HG03460 (cell line): ENCODE results near the gene HTR3D.
"Not testable (repeated sequence)": the region's sequence is repeated elsewhere in the genome, so short reads cannot be mapped to it uniquely, and the experiment has no call there.

Experiments used
- ATAC-seq: cut with Tn5 transposase; IDR thresholded peaks from one replicate; pipeline ENCODE4 v1.9.1; 2021; ENCODE audit not compliant: unreplicated experiment

HTR3D gene

DNA sequence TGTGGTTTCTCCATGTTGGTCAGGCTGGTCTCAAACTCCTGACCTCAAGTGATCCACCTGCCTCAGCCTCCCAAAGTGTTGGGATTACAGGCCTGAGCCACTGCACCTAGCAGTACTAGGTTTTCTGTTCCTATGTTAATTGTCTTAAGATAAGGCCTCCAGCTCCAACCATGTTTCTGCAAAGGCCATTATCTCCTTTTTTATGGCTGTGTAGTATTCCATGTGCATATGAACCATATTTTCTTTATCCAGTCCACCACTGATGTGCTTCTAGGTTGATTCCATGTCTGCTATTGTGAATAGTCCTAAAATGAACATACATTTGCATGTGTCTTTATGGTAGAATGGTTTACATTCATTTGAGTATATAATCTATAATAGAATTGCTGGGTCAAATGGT is 31.1 kb downstream of the HTR3D start:
- no peak for ATAC-seq

DNA sequence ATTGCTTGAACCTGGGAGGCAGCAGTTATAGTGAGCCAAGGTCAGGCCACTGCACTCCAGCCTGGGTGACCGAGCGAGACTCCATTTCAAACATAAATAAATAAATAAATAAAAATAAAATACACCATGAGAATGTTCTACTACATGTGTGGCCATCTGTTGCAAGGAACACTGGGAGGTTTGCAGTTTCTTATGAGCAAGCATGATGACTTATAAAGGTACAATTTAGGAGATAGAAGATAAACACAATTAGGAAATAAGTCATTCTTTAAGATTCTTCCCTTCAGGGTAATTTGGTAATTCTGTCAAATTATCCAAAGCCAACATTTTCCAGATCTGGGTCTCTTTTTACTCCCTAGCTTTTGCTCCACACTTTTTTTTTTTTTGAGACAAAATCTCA is 34.7 kb downstream of the HTR3D start:
- ATAC-seq: no peak

DNA sequence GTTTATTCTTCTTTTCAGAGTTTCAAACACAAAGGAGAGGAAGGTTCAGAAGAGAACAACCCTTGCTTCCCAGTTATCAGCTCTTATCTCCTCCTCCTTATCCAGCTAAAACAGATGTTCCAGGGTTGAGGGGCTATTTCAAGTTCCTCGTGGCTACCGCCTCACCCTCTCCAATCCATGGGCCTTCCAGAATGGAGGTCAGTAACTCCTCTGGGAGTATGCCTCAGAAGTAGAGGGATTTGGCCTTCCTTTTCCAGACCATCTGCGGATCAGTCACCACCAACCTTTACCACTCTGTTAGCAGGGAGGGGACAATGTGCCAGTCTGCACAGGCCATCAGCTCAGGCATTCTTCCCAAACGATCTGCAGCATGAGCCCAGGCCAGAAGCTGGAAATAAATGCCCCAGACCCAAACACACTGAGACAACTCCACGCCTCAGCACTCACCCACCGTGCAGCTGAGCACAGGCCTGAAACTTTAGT is 36.1 kb downstream of the HTR3D start:
- no peak for ATAC-seq

DNA sequence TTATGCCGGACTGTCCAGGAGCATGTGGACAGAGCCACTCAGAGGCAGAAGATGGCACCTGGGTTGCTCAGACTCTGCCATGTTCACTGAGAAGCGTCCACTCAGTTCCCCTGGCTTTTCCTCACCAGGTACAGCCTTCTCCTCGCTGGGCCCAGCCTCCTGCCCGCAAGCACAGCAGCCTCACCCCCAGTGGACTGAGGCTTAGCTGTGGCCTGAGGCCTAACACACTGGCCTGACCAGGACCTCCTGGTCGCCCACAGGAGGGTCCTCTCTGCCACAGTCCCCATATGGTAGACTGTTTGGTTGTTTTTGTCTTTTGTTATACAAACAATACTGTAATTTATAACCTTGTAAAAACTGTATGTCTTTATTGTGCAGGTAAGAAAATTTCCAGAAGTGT is 36.8 kb downstream of the HTR3D start:
- no peak for ATAC-seq

DNA sequence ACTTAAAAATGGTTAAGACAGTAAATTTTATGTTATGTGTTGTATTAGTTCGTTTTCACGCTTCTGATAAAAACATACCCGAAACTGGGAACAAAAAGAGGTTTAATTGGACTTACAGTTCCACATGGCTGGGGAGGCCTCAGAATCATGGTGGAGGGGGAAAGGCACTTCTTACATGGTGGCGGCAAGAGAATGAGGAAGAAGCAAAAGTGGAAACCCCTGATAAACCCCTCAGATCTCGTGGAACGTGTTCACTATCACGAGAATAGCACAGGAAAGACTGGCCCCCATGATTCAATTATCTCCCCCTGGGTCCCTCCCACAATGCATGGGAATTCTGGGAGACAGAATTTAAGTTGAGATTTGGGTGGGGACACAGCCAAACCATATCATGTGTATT is 39.6 kb downstream of the HTR3D start:
- ATAC-seq: not testable (repeated sequence)

DNA sequence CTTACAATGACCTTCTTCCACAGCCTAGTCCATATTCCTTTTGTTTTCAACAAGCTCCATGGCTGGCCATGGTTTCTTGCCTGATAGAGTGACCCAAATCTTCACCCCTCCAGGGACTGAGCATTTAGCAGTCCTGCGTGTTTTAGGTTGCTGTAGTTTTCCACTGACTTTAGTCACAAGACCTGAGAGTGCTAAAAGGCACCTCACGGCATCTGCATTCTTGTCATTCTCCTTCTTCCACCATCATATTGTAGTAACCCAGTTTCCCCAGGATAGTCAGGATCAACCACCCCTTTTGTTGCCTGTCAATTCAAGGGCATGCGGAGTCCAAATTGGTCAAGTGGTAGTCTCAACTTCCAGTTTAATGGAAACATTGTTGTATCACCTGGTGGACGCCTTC is 42.1 kb downstream of the HTR3D start:
- ATAC-seq: no peak

DNA sequence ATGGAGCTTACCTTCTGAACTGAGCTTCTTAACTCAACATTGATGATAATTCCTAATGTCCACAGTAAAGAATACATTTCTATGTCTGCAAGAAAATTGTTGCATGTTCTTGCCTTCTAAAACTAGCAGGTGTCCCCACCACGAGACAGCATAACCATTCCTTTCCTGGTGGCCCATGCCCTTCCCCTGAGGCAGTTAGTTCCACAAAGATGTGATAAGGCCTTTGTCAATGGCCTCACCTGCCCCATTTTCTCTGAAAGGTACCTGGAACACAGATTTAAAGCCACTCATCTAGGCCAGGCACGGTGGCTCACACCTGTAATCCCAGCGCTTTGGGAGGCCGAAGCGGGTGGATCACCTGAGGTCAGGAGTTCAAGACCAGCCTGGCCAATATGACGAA is 44.4 kb downstream of the HTR3D start:
- no peak for ATAC-seq

DNA sequence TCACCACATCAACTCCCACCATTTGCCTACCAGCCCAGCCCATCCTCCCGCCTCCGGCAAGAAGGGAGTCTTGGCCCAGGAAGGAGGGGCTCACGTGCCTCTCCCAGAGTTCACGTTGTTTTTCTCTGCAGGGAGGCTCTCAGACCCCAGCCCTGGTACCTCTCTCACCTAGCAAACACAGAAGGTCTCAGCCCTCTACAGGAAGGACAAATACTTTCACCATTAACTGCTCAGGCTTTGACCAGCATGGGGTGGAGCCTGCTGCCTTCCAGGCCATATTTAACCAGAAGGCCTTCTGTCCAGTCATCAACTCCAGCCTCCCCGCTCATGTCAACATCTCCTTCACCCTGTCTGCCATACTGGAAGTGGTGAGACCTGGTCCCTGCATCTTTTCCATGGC is 46.3 kb downstream of the HTR3D start:
- ATAC-seq: no peak

DNA sequence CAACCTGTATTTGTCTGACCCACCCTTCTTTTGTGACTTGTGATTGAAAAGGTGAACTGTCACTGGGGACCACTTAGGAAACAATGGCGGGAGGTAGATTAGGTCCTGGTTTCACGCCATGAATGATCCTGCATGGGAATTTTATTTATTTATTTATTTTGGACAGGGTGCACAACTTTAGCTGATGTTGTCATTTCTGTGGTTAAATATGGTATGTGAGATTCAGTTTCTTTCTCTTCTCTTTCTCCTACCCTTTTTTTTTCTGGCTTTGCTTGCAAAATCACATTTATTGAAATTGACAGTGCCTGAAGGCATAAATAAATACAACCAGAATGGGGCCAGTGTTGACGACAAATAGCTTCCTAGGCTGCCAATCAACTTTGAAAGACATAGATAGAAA is 47.3 kb downstream of the HTR3D start:
- no peak for ATAC-seq

DNA sequence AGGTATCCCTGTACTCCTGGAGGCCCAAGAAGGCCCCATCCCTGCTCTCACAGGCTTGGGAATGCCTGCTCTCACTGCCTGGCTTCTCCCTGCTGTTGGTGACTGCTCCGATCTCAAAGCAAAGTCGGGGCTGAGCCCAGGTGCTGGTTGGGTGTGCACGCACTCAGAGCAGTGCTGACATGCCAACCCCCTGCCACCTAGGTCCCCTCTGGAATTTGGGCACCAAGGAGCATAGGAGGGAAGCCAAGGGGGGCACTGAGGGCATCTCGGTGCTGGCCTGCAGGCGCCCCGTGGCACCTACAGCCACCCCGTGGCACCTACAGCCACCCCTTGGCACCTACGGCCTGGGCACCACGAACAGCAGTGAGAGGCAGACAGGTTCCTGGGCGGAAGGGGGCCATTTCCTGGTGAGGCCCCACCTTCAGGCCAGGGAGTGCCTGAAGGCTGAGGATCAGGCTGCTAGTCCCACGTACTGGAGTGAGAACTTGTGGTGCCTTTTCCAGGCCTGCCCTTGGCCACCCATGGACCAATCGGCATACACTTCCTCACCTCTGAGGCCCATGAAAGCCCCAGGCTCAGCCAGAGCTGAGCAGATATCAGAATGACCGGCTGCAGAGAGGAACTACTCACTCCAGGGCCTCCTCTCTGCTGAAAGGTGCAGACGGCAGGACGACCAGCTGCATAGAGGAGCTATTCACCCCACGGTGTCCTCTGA is 49.7 kb downstream of the HTR3D start:
- no peak for ATAC-seq

DNA sequence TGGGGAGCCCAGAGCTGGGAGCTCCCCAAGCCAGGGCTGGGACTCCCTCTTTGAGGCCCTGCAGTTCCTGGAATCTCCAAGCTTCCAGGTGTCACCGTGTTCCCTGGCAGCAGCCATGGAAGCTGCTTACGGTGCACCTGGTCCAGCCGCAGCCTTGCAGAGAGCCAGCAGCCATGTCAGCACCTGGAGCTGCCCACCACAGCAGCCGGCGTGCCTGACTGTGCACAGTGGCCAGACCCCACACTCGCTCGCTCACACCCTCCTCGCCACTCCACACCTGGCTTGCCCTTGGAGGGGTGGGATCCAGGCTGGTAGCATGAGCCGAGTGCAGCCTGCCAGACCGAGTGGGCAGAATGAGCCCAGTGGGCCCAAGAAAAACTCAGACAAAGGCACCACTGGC is 50.5 kb downstream of the HTR3D start:
- no peak for ATAC-seq

DNA sequence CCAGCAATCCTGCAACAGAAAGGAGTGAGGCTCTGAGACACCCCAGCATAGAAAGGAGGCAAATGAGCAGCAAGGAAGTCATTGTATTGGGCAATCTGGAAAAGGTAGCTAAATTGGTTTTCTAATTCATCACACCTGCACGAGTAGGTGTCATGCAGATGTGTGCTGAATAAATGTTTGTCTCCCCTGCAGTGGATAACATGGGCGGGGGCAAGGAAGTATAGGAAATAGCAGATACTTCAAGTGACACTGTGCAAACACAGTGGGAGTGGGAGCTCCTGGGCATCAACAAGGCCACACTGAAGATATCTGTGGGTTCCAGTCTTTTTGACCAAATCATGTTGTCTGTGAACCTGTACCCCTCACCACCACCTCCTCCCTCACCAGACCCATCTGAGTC is 50.9 kb downstream of the HTR3D start:
- no peak for ATAC-seq

DNA sequence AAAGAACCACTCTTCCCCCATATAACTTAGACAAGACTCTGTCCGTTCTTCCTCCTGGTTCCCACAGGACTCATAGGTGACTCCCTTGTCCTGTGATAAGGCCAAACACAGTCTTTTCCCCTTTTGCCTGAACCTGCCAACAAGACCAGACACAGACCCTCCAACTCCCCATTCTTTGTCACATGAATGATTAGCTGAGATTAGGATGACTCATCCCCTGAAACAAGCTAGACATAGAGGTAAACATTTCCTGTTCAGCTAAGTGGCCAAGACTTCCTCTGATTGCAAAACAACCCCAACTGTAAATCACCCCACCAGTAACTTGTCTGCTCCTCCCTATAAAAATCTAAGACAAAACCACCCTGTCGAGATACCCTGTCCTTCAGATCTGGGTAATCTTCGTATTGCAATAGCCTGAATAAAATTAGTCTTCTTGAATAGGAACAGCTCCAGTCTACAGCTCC is 53.9 kb downstream of the HTR3D start:
- no peak for ATAC-seq
